NCI-H1105 (cell line): Measurements from ENCODE around the gene CBX5.
A peak's percentile ranks its signal among the peaks of the same experiment; 100 is the strongest.
"Not testable (repeated sequence)": the region's sequence is repeated elsewhere in the genome, so short reads cannot be mapped to it uniquely, and the experiment has no call there.

Experiments used
- DNase-seq: peaks from one replicate; lab custom pipeline; 2025; lab: John Stamatoyannopoulos, UW

CBX5 gene

GRCh38 chr12:54279632-54280467, at the start of gene CBX5:
Gene CBX5 (minus strand): TSS chr12:54280122. CDS start chr12:54257650, 22,472 bp downstream.
- peak; percentile 94 for DNase-seq

- DNase-seq = no peak
Observed at GRCh38 chr12:54328595-54329337, 48.8 kb upstream of the CBX5 start.

GRCh38 chr12:54325442-54326109, 45.7 kb upstream of the CBX5 start:
- DNase-seq = not testable (repeated sequence)

GRCh38 chr12:54324617-54325441, 44.9 kb upstream of the CBX5 start, which contains the start of gene COPZ1:
Gene COPZ1 (plus strand): TSS chr12:54325131. CDS start chr12:54325164, 33 bp downstream.
- DNase-seq = peak; percentile 93

GRCh38 chr12:54321363-54321762, 41.4 kb upstream of the CBX5 start:
- no peak for DNase-seq

- not testable (repeated sequence) for DNase-seq
Observed at GRCh38 chr12:54312309-54312708, 32.4 kb upstream of the CBX5 start.

- no peak for DNase-seq
Observed at GRCh38 chr12:54311051-54311450, 31.1 kb upstream of the CBX5 start.

- no peak for DNase-seq
Observed at GRCh38 chr12:54306925-54307741, 27.2 kb upstream of the CBX5 start.

- DNase-seq = no peak
Observed at GRCh38 chr12:54304187-54304810, 24.4 kb upstream of the CBX5 start.

GRCh38 chr12:54303640-54304039, 23.7 kb upstream of the CBX5 start:
- DNase-seq = no peak

GRCh38 chr12:54301428-54302048, 21.6 kb upstream of the CBX5 start:
- DNase-seq = no peak

GRCh38 chr12:54300732-54301427, 21.0 kb upstream of the CBX5 start, which contains the start of gene NFE2:
Gene NFE2 (minus strand): TSS chr12:54301015. CDS start chr12:54295248, 5,767 bp downstream.
- DNase-seq = no peak

GRCh38 chr12:54300225-54300731, 20.4 kb upstream of the CBX5 start:
- DNase-seq = no peak

GRCh38 chr12:54299515-54300224, 19.7 kb upstream of the CBX5 start:
- DNase-seq = no peak

GRCh38 chr12:54298904-54299303, 19.0 kb upstream of the CBX5 start:
- no peak for DNase-seq

- DNase-seq = no peak
Observed at GRCh38 chr12:54296393-54297099, 16.6 kb upstream of the CBX5 start.

- no peak for DNase-seq
Observed at GRCh38 chr12:54294953-54295566, 15.1 kb upstream of the CBX5 start.
